ENCODE measurements around the gene HSD3B2.

Gene HSD3B2

GRCh38 chr1:119404736-119405135 is 10.2 kb upstream of the HSD3B2 start:
- no peak for DNase-seq

GRCh38 chr1:119409731-119410130 is 5.2 kb upstream of the HSD3B2 start:
- DNase-seq = no peak

GRCh38 chr1:119410961-119411360 is 4.0 kb upstream of the HSD3B2 start:
- no peak for DNase-seq

GRCh38 chr1:119416006-119416640 is 1.2 kb downstream of the HSD3B2 start:
- no peak for DNase-seq

- no peak for DNase-seq
Measured at GRCh38 chr1:119419109-119419508, 4.2 kb downstream of the HSD3B2 start.

- no peak for DNase-seq
Measured at GRCh38 chr1:119420638-119421037, 5.7 kb downstream of the HSD3B2 start.

- DNase-seq = no peak
Measured at GRCh38 chr1:119422631-119423030, 7.7 kb downstream of the HSD3B2 start.

- no peak for DNase-seq
Measured at GRCh38 chr1:119428991-119429390, 14.0 kb downstream of the HSD3B2 start.

GRCh38 chr1:119429687-119430086 is 14.7 kb downstream of the HSD3B2 start:
- DNase-seq = no peak

- no peak for DNase-seq
Measured at GRCh38 chr1:119430486-119430885, 15.5 kb downstream of the HSD3B2 start.

- DNase-seq = peak; percentile 5
Measured at GRCh38 chr1:119431836-119432235, 16.9 kb downstream of the HSD3B2 start.

- DNase-seq = no peak
Measured at GRCh38 chr1:119435052-119435451, 20.1 kb downstream of the HSD3B2 start.

GRCh38 chr1:119438761-119439160 is 23.8 kb downstream of the HSD3B2 start:
- DNase-seq = no peak

- no peak for DNase-seq
Measured at GRCh38 chr1:119440721-119441307, 25.9 kb downstream of the HSD3B2 start.

- DNase-seq = no peak
Measured at GRCh38 chr1:119442756-119443155, 27.8 kb downstream of the HSD3B2 start.

GRCh38 chr1:119446321-119446720 is 31.4 kb downstream of the HSD3B2 start:
- DNase-seq = no peak

- no peak for DNase-seq
Measured at GRCh38 chr1:119447344-119448126, 32.6 kb downstream of the HSD3B2 start.

GRCh38 chr1:119448127-119448511 is 33.2 kb downstream of the HSD3B2 start:
- DNase-seq = no peak

- DNase-seq = peak; percentile 9
Measured at GRCh38 chr1:119449971-119450370, 35.0 kb downstream of the HSD3B2 start.

- DNase-seq = no peak
Measured at GRCh38 chr1:119451158-119451557, 36.2 kb downstream of the HSD3B2 start.

GRCh38 chr1:119452091-119452490 is 37.1 kb downstream of the HSD3B2 start:
- DNase-seq = no peak

- no peak for DNase-seq
Measured at GRCh38 chr1:119453021-119453420, 38.1 kb downstream of the HSD3B2 start.

GRCh38 chr1:119462964-119463363 is 48.0 kb downstream of the HSD3B2 start:
- no peak for DNase-seq

- DNase-seq = no peak
Measured at GRCh38 chr1:119463569-119463968, 48.6 kb downstream of the HSD3B2 start.

Measured in hematopoietic multipotent progenitor cell treated with erythropoietin and hydrocortisone succinate and interleukin-3 and kit ligand, for 6 days (in vitro differentiated cells).